Left lung (tissue), 10 donors: Measurements from ENCODE around the gene AMN. TPM values are rescaled to one million over a fixed set of nuclear protein-coding genes. Genes with fewer than 3 reads are reported as not detected.

Experiments used
- ATAC-seq: fragments of 200-7000 bp; cut with Tn5 transposase; one replicate; pipeline ENCODE4 v1.9.1; 2020; ENCODE audit warnings: moderate library complexity
- DNase-seq, 4 donors: peaks; one replicate each; pipeline ENCODE4 v3.0.0-alpha.2; 2013 to 2020
- H3K27ac ChIP-seq, 2 donors: fragments of 200-600 bp; sonication (generic) in 1 of 2; one replicate each; pipeline versions ENCODE4 v1.5.0 to v1.8.0; 2020 to 2021
- H3K27me3 ChIP-seq, 2 donors: fragments of 200-600 bp; sonication (generic) in 1 of 2; one replicate each; pipeline versions ENCODE4 v1.5.0 to v1.8.0; 2020 to 2021
- H3K36me3 ChIP-seq, 2 donors: fragments of 200-600 bp; sonication (generic) in 1 of 2; one replicate each; pipeline versions ENCODE4 v1.5.0 to v1.8.0; 2020 to 2021
- H3K4me1 ChIP-seq, 2 donors: fragments of 200-600 bp; one replicate each; pipeline ENCODE4 v1.8.0; 2021
- H3K4me3 ChIP-seq, 2 donors: fragments of 200-600 bp; sonication (generic) in 1 of 2; one replicate each; pipeline versions ENCODE4 v1.5.0 to v1.8.0; 2020 to 2021; ENCODE audit warnings: mild to moderate bottlenecking in 1 of 2
- H3K9me3 ChIP-seq, 2 donors: fragments of 200-600 bp; sonication (generic) in 1 of 2; one replicate each; pipeline versions ENCODE4 v1.5.0 to v1.8.0; 2020 to 2021
- CTCF ChIP-seq, 2 donors: fragments of 200-600 bp; sonication (generic) in 1 of 2; IDR thresholded peaks; one replicate each; pipeline versions ENCODE4 v1.5.0 to v1.8.0; 2021; ENCODE audit warnings: antibody characterized with exemption in 2 of 2
- intact Hi-C, 2 donors: fragments of 100-400 bp; cut with DNase I; formaldehyde crosslinking; loops; one replicate each; pipeline versions ENCODE4 v1.11.2 to v1.14.2; 2022
- polyA plus RNA-seq, 6 donors: library from polyadenylated mRNA; unstranded; fragments of 120-200 nt; gene quantifications; one replicate each; pipeline ENCODE4 v1.2.1, GENCODE V29; 2013; ENCODE audit not compliant: insufficient read length in 6 of 6
- total RNA-seq, 2 donors: library from RNA; stranded (reverse); fragmentation: NEBNext Ultra II Directional; extraction: Animal tissue kit (Norgen Biotek cat#: 25700); gene quantifications; one replicate each; pipeline ENCODE4 v1.2.1, GENCODE V29; 2021
- donor health status: DM: no; HTN: yes; CAD: no.
- donor health status: DM: no; HTN: no; CAD: no.

The AMN gene
- total and polyA plus RNA-seq, 8 donors = 0.30 to 23.2 (median 1.1) TPM

- no peak overlapping the region for H3K4me3 ChIP-seq
- TF ChIP-seq CTCF (IDR thresholded peaks at IDR 0.05) = no peak
- no peak overlapping the region for H3K27ac ChIP-seq
- H3K27me3 ChIP-seq = no peaks in the 10 kb centered on the region
- DNase-seq (no peak), ATAC-seq (no peak)
- H3K4me1 ChIP-seq = peaks cover 0 to 4% of the 10 kb centered on the region in 2 donors
- no peaks in the 10 kb centered on the region for H3K9me3 ChIP-seq
- peaks cover 0 to 97% of the 10 kb centered on the region in 2 donors for H3K36me3 ChIP-seq
- intact Hi-C loops = no loop called here
Observed at GRCh38 chr14:102975662-102976061, 53.2 kb downstream of the AMN start.

GRCh38 chr14:102977475-102977874 lies 55.0 kb downstream of the AMN start:
- Histone ChIP-seq H3K27me3 (no peaks in the 10 kb centered on the region), H3K27ac (no peak overlapping the region), H3K4me1 (no peaks in the 10 kb centered on the region), H3K36me3 (peaks cover 0 to 94% of the 10 kb centered on the region in 2 donors), H3K4me3 (no peak overlapping the region), H3K9me3 (no peaks in the 10 kb centered on the region)
- intact Hi-C loops = no loop called here
- ATAC-seq = no peak
- DNase-seq = no peak
- no peak for TF ChIP-seq CTCF (IDR thresholded peaks at IDR 0.05)

- TF ChIP-seq CTCF (IDR thresholded peaks at IDR 0.05) = no peak
- ATAC-seq (no peak), DNase-seq (no peak)
- no peaks in the 10 kb centered on the region for H3K27me3 ChIP-seq
- no peak overlapping the region for H3K27ac ChIP-seq
- no peaks in the 10 kb centered on the region for H3K4me1 ChIP-seq
- H3K9me3 ChIP-seq = no peaks in the 10 kb centered on the region
- no peak overlapping the region for H3K4me3 ChIP-seq
- intact Hi-C loops = no loop called here
- H3K36me3 ChIP-seq = peaks cover 0 to 95% of the 10 kb centered on the region in 2 donors
Observed at GRCh38 chr14:102979406-102979805, 56.9 kb downstream of the AMN start.

- intact Hi-C loops = no loop called here
- Histone ChIP-seq H3K27ac (no peak overlapping the region), H3K4me3 (no peak overlapping the region), H3K27me3 (no peaks in the 10 kb centered on the region), H3K4me1 (no peaks in the 10 kb centered on the region), H3K9me3 (no peaks in the 10 kb centered on the region), H3K36me3 (peaks cover 0 to 91% of the 10 kb centered on the region in 2 donors)
- ATAC-seq = no peak
- no peak for TF ChIP-seq CTCF (IDR thresholded peaks at IDR 0.05)
- DNase-seq = no peak
Observed at GRCh38 chr14:102980409-102980810, 57.9 kb downstream of the AMN start.

Other genes with a start within 250 kb of the AMN start
- gene TRAF3, start 145.2 kb upstream of the AMN start, total RNA-seq = 10 to 100 TPM; 20.8 to 25.1 TPM
- 10 to 100 TPM; 10.9 to 16.4 (median 12.0) TPM for gene TRAF3, start 145.2 kb upstream of the AMN start, polyA plus RNA-seq
- gene CDC42BPB, start 134.9 kb downstream of the AMN start, total RNA-seq = 10 to 100 TPM; 79.8 to 79.9 TPM
- 10 to 100 TPM; 73.4 to 91.4 (median 77.8) TPM for gene CDC42BPB, start 134.9 kb downstream of the AMN start, polyA plus RNA-seq
- not detected for gene LBHD2, start 161.5 kb downstream of the AMN start, total RNA-seq
- not detected for gene LBHD2, start 161.5 kb downstream of the AMN start, polyA plus RNA-seq
- 1 to 10 TPM; 3.0 to 4.0 TPM for gene EXOC3L4, start 172.1 kb downstream of the AMN start, total RNA-seq
- 1 to 10 TPM; 1.9 to 6.2 (median 3.9) TPM for gene EXOC3L4, start 172.1 kb downstream of the AMN start, polyA plus RNA-seq
- 100 to 1,000 TPM in 1 of 2 donors, 10 to 100 TPM in 1; 76.5 to 237 TPM for gene TNFAIP2, start 200.8 kb downstream of the AMN start, total RNA-seq
- 10 to 100 TPM; 28.4 to 38.4 (median 33.4) TPM for gene TNFAIP2, start 200.8 kb downstream of the AMN start, polyA plus RNA-seq